Stimulated activated CD8-positive, alpha-beta memory T cell treated with anti-CD3 and anti-CD28 coated beads, Interleukin-4, amount 100 ng/mL, for 1 hour (primary cell): ENCODE measurements around the gene MAD2L1BP.

ENCODE experiments used
- DNase-seq, 2 donors: peaks; one replicate each; pipeline ENCODE4 v3.0.0-alpha.2; 2020; ENCODE audit warnings: low read depth in 2 of 2, low spot score in 1 of 2

MAD2L1BP gene

DNA sequence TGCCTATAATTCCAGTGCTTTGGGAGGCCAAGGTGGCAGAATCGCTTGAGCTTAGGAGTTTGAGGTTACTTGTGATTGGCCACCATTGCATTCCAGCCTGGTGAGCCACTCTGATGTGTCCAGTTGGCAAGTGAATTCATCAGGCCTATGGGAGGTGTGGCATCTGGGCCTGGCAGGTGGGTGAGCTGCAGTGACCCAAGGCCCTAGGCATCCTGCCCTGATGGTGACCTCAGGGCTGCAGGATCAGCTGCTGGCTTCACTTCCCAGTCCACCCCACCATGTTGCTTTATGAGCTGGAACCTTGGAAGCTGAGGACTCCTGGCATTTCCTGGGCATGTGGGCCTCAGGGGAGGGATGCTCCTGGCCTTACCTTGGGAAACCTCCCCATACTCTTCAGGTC lies 29.7 kb downstream of the MAD2L1BP start:
- no peak for DNase-seq

- DNase-seq = no peak
Measured at GRCh38 chr6:43666196-43666920, 30.7 kb downstream of the MAD2L1BP start.

DNA sequence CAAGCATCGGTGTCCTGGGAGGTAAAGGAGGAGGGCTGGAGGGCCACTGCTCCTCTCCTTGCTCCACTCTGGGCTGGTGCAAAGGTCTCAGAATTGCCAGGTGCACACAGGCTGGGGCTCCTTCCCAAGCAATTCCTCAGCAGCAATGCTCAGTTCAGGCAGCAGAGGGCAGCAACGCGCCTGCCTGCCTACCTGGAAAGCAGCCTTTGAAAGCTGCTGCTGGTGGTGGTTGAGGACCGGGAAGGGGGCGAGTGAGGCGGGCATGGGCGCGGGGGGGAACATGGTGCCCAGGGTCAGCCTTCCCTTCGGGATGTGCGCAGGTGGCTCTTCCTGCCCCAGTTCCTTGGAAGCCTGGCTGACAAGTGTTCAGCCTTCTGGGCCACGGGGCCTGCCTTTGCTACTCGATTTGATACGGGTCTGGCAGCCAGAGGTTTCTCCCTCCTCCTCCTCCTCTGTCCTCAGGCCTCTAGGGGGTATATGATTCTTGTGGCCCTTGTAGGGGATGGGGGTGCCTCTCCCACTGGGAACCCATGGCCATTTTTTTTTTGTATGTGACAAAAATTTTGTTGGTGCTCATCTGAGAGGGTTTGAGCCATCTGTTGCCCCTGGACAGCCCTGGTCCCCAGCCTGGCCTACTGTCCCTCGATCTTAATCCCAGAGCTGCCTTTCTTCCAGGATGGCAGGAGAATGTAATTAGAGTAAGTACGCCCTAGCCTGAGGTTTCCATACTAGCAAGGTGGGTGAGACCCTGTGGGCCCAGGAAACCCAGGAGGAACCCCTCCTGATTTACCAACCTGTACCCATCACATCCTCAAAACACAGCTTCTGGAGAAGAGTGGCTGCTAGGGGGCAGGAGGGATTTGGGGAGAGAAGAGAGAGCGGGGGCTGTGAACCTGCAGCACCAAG lies 31.9 kb downstream of the MAD2L1BP start:
- DNase-seq = peak; percentile 25 to 71

DNA sequence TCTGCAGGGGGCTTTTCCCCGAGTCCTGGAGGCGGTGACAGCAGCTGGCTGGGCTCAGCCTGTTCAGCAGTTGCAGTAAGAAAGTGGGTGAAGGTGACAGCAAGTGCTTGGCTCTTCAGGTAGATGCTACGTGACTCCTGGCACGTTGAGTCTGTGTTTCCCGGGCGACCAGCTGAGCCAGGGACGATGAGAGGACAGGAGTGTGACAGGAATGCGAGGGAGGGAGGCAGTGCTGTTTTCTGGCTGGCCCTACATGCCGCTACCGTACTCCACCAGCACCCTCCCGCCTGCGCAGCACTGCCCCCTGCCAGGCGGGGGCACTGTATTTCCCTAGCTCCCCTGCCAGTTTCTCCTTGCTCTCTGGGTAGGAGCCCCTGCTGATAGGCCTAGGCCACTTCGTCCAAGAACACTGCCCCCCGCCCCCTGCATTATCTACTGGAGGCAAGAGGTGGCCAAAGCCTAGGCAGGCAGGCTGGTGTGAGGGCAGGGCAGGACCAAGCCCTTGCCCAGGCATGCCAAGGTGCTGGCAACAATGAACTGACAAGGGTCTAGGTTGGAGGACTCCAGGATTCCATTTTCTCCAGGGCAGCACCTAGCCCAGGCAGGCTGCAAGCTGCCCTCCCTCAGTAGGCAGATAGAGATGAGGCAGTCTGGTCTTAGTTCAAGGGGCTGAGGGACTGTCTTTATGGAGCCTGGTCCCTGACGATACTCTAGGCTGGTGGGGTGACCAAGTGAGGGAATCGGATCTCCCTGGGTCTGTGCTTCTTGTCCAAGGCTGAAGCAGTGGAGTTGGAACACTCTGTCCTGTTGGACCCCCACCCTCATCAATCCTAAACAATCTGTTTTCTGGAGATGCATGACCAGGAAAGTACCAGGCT lies 32.8 kb downstream of the MAD2L1BP start:
- DNase-seq = peak in 1 of 2 donors; percentile 10

DNA sequence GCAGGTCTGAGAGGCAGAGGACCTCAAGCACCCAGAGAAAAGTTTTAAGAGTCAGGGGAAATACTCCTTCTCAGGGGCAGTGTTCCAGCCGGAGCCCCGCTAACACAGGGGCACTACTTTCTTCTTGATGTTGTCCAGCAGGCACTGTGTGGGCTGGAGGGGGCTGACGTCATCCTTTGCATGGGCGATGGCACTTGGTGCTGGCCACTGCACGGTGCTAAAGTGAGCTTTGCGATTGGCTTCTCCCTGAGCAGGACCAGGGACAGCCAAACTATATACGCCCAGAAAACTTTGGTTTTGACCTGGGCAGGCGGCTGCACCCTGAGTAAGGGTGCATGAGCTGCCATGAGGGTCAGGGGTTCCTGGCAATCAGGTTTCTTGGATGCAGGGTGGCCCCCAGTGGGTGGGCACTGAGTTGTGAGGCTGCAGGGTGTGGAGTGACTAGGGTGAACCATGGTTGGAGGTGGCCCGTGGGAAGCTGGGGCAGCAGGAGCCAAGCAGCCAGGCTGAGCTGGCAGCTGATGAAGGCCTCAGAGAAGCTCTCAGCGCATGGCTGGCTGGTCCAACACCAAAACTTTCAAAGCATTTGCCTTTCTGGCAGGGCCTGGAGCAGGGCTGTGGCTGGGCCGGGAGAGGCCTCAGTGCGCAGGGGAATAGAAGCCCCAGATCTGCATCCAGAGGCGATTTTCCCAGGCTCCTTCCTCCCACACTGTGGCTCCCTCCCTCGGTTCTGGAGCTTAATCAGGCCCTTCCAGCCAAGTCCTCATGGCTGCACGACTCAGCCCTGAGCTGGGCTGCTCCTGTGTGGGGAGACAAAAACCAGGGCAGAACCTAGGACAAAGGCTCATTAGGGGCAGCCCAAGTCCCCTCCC lies 33.6 kb downstream of the MAD2L1BP start:
- no peak for DNase-seq

GRCh38 chr6:43669922-43670622 lies 34.4 kb downstream of the MAD2L1BP start:
- no peak for DNase-seq

DNA sequence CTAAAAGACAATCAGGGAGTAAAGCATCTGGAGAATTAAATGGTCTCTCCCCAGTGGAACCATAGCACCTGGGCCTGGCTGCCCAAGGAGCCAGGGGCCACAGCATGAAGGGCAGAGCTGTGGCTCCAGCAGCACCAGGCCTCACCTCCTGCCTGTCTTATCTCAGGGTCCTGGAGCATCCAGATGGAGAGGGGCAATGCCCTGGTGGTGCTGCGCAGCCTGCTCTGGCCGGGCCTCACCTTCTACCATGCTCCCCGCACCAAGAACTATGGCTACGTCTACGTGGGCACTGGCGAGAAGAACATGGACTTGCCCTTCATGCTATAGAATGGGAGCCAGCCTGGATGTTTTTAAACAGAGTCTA lies 35.0 kb downstream of the MAD2L1BP start:
- no peak for DNase-seq

DNA sequence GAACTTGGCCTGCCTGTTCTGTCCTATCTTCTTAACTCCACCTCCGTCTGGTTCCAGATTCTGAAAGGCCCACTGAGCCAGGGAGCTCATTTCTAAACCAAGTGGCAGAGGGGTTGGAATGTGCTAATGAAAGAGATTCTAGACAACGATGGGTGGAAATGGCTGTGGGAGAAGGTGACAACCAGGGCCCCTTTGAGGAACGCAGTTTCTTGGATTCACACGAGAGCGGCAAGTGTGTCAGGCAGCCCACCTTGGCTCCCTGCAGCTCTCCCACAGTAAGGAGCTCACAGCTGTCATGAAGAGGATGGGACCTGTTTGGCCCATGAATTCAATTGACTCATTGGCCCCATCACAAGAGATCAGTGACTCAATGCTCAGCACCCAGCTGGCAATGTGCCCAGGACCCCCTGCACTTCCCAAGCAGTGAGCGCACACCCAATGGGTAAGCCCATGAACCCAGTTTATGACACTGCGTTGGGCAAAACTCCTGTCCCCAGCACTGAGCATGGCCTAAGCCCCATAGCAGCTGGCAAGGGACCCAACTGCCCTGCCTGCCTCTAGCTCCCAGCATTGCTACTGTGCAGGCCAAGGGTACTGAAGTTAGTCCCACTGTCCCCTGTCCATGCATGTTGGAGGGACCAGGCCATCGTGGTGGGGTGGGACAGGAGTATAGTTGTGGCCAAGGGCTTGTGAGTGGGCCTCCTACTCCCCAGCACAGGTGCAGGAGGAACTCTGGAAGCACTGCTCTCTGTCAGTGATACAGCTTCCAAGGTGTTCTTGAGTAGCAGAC lies 35.6 kb downstream of the MAD2L1BP start:
- no peak for DNase-seq

- no peak for DNase-seq
Measured at GRCh38 chr6:43671801-43672690, 36.4 kb downstream of the MAD2L1BP start.

GRCh38 chr6:43673444-43674084 lies 37.9 kb downstream of the MAD2L1BP start:
- DNase-seq = no peak

DNA sequence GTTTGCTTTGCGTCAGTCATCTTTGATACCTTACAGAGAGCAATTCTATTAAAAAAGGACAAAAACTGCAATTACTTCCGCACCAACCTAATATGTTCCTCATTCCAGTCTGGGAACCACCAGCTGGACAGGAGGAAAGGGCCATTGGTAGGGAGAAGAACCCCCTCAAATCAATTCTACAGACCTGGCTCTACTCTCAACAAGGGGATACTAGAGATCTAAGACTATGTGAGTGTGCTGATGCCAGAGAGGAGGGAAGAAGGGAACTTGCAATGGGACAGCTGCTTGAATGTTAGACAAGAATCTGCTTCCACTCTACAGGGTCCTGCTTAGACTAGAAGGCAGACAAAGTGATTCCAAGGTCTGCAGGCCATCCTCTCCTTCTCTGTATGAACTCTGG lies 38.7 kb downstream of the MAD2L1BP start:
- no peak for DNase-seq

GRCh38 chr6:43674921-43675320 lies 39.3 kb downstream of the MAD2L1BP start:
- DNase-seq = no peak

- DNase-seq = no peak
Measured at GRCh38 chr6:43676962-43677606, 41.4 kb downstream of the MAD2L1BP start.

DNA sequence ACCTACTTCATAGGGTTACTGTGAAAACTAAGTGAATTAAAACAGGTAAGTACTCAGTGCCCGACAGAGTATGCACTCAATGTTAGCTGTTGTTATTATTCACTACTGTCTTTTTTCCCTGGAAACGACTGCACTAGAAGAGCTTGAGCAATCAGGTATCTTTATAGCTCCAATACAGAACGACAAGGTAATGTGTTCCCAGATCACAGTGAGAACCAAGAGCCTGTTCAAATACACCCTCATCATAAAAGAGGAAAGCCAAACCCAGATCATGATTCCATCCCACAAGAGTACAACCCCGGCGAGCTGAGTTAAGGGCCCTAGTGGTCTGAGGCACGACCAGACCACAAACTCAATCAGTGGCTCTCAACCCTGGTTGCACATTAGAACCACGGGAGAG lies 42.1 kb downstream of the MAD2L1BP start:
- DNase-seq = no peak

- DNase-seq = no peak
Measured at GRCh38 chr6:43678341-43678740, 42.7 kb downstream of the MAD2L1BP start.

- no peak for DNase-seq
Measured at GRCh38 chr6:43679057-43679456, 43.4 kb downstream of the MAD2L1BP start.
